GM20431 (cell line): Measurements from ENCODE around the gene RNF212B.

Experiments used
- in situ Hi-C: fragments of 300-500 bp; cut with MseI, MboI; formaldehyde crosslinking; loops from one replicate; pipeline ENCODE4 v1.15.0; 2020; ENCODE audit warnings: low sequenced_read_pairs; ENCODE audit not compliant: unreplicated experiment

The RNF212B gene

GRCh38 chr14:23286902-23287479 lies 49.3 kb downstream of the RNF212B start:
- in situ Hi-C loops, result no loop called here

- in situ Hi-C loops, result no loop called here
Observed at GRCh38 chr14:23294734-23295561, 57.2 kb downstream of the RNF212B start.

GRCh38 chr14:23296012-23296777 lies 58.5 kb downstream of the RNF212B start:
- in situ Hi-C loops, result no loop called here

GRCh38 chr14:23297096-23297495 lies 59.4 kb downstream of the RNF212B start:
- in situ Hi-C loops, result no loop called here

GRCh38 chr14:23297611-23298277 lies 60.0 kb downstream of the RNF212B start:
- in situ Hi-C loops, result no loop called here

GRCh38 chr14:23299211-23299957 lies 61.6 kb downstream of the RNF212B start:
- in situ Hi-C loops, result no loop called here

- in situ Hi-C loops, result no loop called here
Observed at GRCh38 chr14:23299986-23300686, 62.4 kb downstream of the RNF212B start.

GRCh38 chr14:23300687-23301223 lies 63.0 kb downstream of the RNF212B start:
- in situ Hi-C loops, result no loop called here

GRCh38 chr14:23301288-23301968 lies 63.7 kb downstream of the RNF212B start:
- in situ Hi-C loops, result no loop called here

GRCh38 chr14:23301969-23302289 lies 64.2 kb downstream of the RNF212B start:
- in situ Hi-C loops, result no loop called here

GRCh38 chr14:23302290-23303225 lies 64.8 kb downstream of the RNF212B start, which contains the start of gene PPP1R3E:
TSS of gene PPP1R3E (minus strand) at chr14:23302859. CDS start at chr14:23302576, 283 bp downstream.
- in situ Hi-C loops, result no loop called here

GRCh38 chr14:23306412-23307145 lies 68.8 kb downstream of the RNF212B start, which contains the start of gene BCL2L2:
TSS of gene BCL2L2 (plus strand) at chr14:23306833. CDS start at chr14:23307768, 935 bp downstream.
- in situ Hi-C loops, result no loop called here

GRCh38 chr14:23307146-23307530 lies 69.4 kb downstream of the RNF212B start:
- in situ Hi-C loops, result no loop called here

GRCh38 chr14:23307687-23308644 lies 70.2 kb downstream of the RNF212B start:
- in situ Hi-C loops, result no loop called here

- in situ Hi-C loops, result no loop called here
Observed at GRCh38 chr14:23308721-23309445, 71.1 kb downstream of the RNF212B start.
